SK-N-SH treated with all-trans-retinoic acid at 6 μM for 48 hours (cell line): Measurements from ENCODE around the gene TSPAN18.

Experiments
- ATAC-seq: fragments of 200-7000 bp; cut with Tn5 transposase; 3 replicates; pipeline ENCODE4 v1.9.1; 2020; ENCODE audit warnings: mild to moderate bottlenecking, moderate library complexity
- ARNTL ChIP-seq: fragments of 450-650 bp; formaldehyde crosslinking; IDR thresholded peaks from 2 replicates; pipeline ENCODE4 v1.5.0; 2020; ENCODE audit warnings: low read depth, mild to moderate bottlenecking, moderate library complexity, borderline replicate concordance
- BACH2 ChIP-seq: fragments of 250-450 bp; sonication (Bioruptor Pico); IDR thresholded peaks from 2 replicates; pipeline ENCODE4 v1.9.0; 2021; ENCODE audit warnings: mild to moderate bottlenecking, borderline replicate concordance
- CREB5 ChIP-seq: fragments of 250-450 bp; sonication (Bioruptor Pico); IDR thresholded peaks from 2 replicates; pipeline ENCODE4 v1.5.1; 2020; ENCODE audit warnings: low read depth, mild to moderate bottlenecking, moderate library complexity
- CSDC2 ChIP-seq: fragments of 250-450 bp; sonication (Bioruptor Pico); IDR thresholded peaks from 2 replicates; pipeline ENCODE4 v1.5.0; 2020; ENCODE audit warnings: mild to moderate bottlenecking, moderate library complexity
- CSRNP3 ChIP-seq: fragments of 250-450 bp; sonication (Bioruptor Pico); IDR thresholded peaks from 2 replicates; pipeline ENCODE4 v1.5.1; 2021; ENCODE audit warnings: mild to moderate bottlenecking, moderate library complexity
- ESRRG ChIP-seq: fragments of 250-450 bp; sonication (Bioruptor Pico); IDR thresholded peaks from 2 replicates; pipeline ENCODE4 v1.6.1; 2021; ENCODE audit warnings: mild to moderate bottlenecking
- GLIS3 ChIP-seq: fragments of 250-450 bp; sonication (Bioruptor Pico); IDR thresholded peaks from 2 replicates; pipeline ENCODE4 v1.5.0; 2020; ENCODE audit warnings: mild to moderate bottlenecking, moderate library complexity
- ISL1 ChIP-seq: fragments of 250-450 bp; sonication (Bioruptor Pico); IDR thresholded peaks from 2 replicates; pipeline ENCODE4 v2.1.2; 2022; ENCODE audit warnings: mild to moderate bottlenecking, moderate library complexity
- OSR1 ChIP-seq: fragments of 250-450 bp; sonication (Bioruptor Pico); IDR thresholded peaks from 2 replicates; pipeline ENCODE4 v1.8.0; 2022; ENCODE audit warnings: moderate library complexity, mild to moderate bottlenecking, inconsistent platforms
- POU6F1 ChIP-seq: fragments of 250-450 bp; sonication (Bioruptor Pico); IDR thresholded peaks from 2 replicates; pipeline ENCODE4 v1.8.0; 2021; ENCODE audit warnings: low read depth, mild to moderate bottlenecking, moderate library complexity, borderline replicate concordance
- PPARA ChIP-seq: fragments of 250-450 bp; sonication (Bioruptor Pico); IDR thresholded peaks from 2 replicates; pipeline ENCODE4 v1.5.0; 2020; ENCODE audit warnings: mild to moderate bottlenecking, borderline replicate concordance
- SNAI2 ChIP-seq: fragments of 250-450 bp; sonication (Bioruptor Pico); IDR thresholded peaks from 2 replicates; pipeline ENCODE4 v1.5.0; 2020; ENCODE audit warnings: mild to moderate bottlenecking, moderate library complexity
- TCF4 ChIP-seq: fragments of 250-450 bp; sonication (Bioruptor Pico); IDR thresholded peaks from 2 replicates; pipeline ENCODE4 v1.8.0; 2021; ENCODE audit warnings: mild to moderate bottlenecking, moderate library complexity, borderline replicate concordance
- TOX ChIP-seq: fragments of 250-450 bp; sonication (Bioruptor Pico); IDR thresholded peaks from 2 replicates; pipeline ENCODE4 v1.8.0; 2021; ENCODE audit warnings: mild to moderate bottlenecking, moderate library complexity, borderline replicate concordance
- TSHZ2 ChIP-seq: fragments of 250-450 bp; sonication (Bioruptor Pico); IDR thresholded peaks from 2 replicates; pipeline ENCODE4 v1.5.0; 2020; ENCODE audit warnings: mild to moderate bottlenecking, moderate library complexity
- ZFP30 ChIP-seq: fragments of 450-650 bp; formaldehyde crosslinking; IDR thresholded peaks from 2 replicates; pipeline ENCODE4 v1.5.0; 2022; ENCODE audit warnings: mild to moderate bottlenecking, moderate library complexity
- ZNF8 ChIP-seq: fragments of 450-650 bp; formaldehyde crosslinking; IDR thresholded peaks from 2 replicates; pipeline ENCODE4 v1.5.0; 2020; ENCODE audit warnings: mild to moderate bottlenecking, moderate library complexity

The TSPAN18 gene

GRCh38 chr11:44752713-44753112 lies 26.0 kb downstream of the TSPAN18 start:
- TF ChIP-seq BACH2 (CRISPR knock-in tag) (no peak), ZNF8 (CRISPR knock-in tag) (no peak), CSRNP3 (CRISPR knock-in tag) (no peak), OSR1 (CRISPR knock-in tag) (no peak), ARNTL (CRISPR knock-in tag) (no peak), TSHZ2 (CRISPR knock-in tag) (no peak), TCF4 (CRISPR knock-in tag) (no peak), POU6F1 (CRISPR knock-in tag) (no peak), PPARA (CRISPR knock-in tag) (no peak), TOX (CRISPR knock-in tag) (no peak), GLIS3 (no peak)
- ATAC-seq: no peak

- no peak; the same call in 2 of the 3 replicates for ATAC-seq
- no peak for TF ChIP-seq ZFP30 (CRISPR knock-in tag)
- no peak for TF ChIP-seq SNAI2 (CRISPR knock-in tag)
- no peak for TF ChIP-seq BACH2 (CRISPR knock-in tag)
- TF ChIP-seq GLIS3: no peak
- TF ChIP-seq ISL1 (CRISPR knock-in tag): no peak
- TF ChIP-seq TSHZ2 (CRISPR knock-in tag): no peak
- TF ChIP-seq OSR1 (CRISPR knock-in tag): no peak
- no peak for TF ChIP-seq ESRRG
- TF ChIP-seq, all 23 proteins: peak for 0
Measured at GRCh38 chr11:44753961-44754645, 27.3 kb downstream of the TSPAN18 start.

- peak; percentile 64 for ATAC-seq
- TF ChIP-seq POU6F1 (CRISPR knock-in tag): no peak
- TF ChIP-seq ARNTL (CRISPR knock-in tag): 0 out of 2 replicates have a peak, but pooled peaks have one; percentile 34
- no peak for TF ChIP-seq CSDC2 (CRISPR knock-in tag)
- TF ChIP-seq TCF4 (CRISPR knock-in tag): peak; percentile 30; the same call in 1 of the 2 replicates
- TF ChIP-seq TSHZ2 (CRISPR knock-in tag): peak; percentile 71
- no peak for TF ChIP-seq CREB5 (CRISPR knock-in tag)
Measured at GRCh38 chr11:44754876-44755555, 28.3 kb downstream of the TSPAN18 start.
